IMR-90 (cell line): ENCODE results near the gene OR6J1. TPM values are rescaled to one million over a fixed set of nuclear protein-coding genes. Genes with fewer than 3 reads are reported as not detected.
A peak's percentile ranks its signal among the peaks of the same experiment; 100 is the strongest.

Experiments used
- ATAC-seq: fragments of 200-7000 bp; cut with Tn5 transposase; 2 replicates; pipeline ENCODE4 v1.9.1; 2020; ENCODE audit warnings: low read depth, mild to moderate bottlenecking, moderate library complexity
- BruUV-seq: library from RNA; stranded (reverse); fragments of 400-500 nt; replicated peaks from 2 replicates; lab custom pipeline; 2021; lab: Mats Ljungman, UMichigan
- CTCF ChIA-PET: fragments of 300-600 bp; formaldehyde crosslinking; extraction: SDS; loops from one replicate; lab custom pipeline; 2021; ENCODE audit warnings: antibody characterized with exemption; lab: Yijun Ruan, JAX
- POLR2A ChIA-PET: fragments of 300-600 bp; sonication (Branson Sonifier 250); formaldehyde crosslinking; loops from one replicate; lab custom pipeline; 2022; ENCODE audit warnings: antibody characterized with exemption; ENCODE audit not compliant: unreplicated experiment; lab: Charles Lee
- DNase-seq: peaks from one replicate; pipeline ENCODE4 v3.0.0; 2013
- H2AFZ ChIP-seq: replicated peaks from 2 replicates; pipeline ENCODE3; 2013; ENCODE audit warnings: low read length, mild to moderate bottlenecking; ENCODE audit not compliant: poor library complexity
- H2AK5ac ChIP-seq: 2 replicates; pipeline ENCODE4 v1.6.1; 2013; ENCODE audit warnings: low read depth, low read length, inconsistent platforms
- H2AK9ac ChIP-seq: replicated peaks from 2 replicates; pipeline ENCODE3; 2013; ENCODE audit warnings: mild to moderate bottlenecking, low read depth, low read length, moderate library complexity; ENCODE audit not compliant: poor library complexity
- H2BK120ac ChIP-seq: 2 replicates; pipeline ENCODE4 v1.6.1; 2013; ENCODE audit warnings: low read depth, low read length, inconsistent platforms
- H2BK15ac ChIP-seq: 3 replicates; pipeline ENCODE4 v1.6.1; 2013; ENCODE audit warnings: low read depth, low read length, inconsistent platforms
- H2BK20ac ChIP-seq: 2 replicates; pipeline ENCODE4 v1.6.1; 2013; ENCODE audit warnings: low read depth, mild to moderate bottlenecking, inconsistent platforms, low read length, moderate library complexity
- H2BK5ac ChIP-seq: 2 replicates; pipeline ENCODE4 v1.6.1; 2013; ENCODE audit warnings: mild to moderate bottlenecking, low read depth, low read length, inconsistent platforms; ENCODE audit not compliant: poor library complexity, severe bottlenecking
- H3K14ac ChIP-seq: replicated peaks from 2 replicates; pipeline ENCODE4 v1.6.1; 2013; ENCODE audit warnings: low read depth, low read length, inconsistent platforms
- H3K18ac ChIP-seq: 2 replicates; pipeline ENCODE4 v1.6.1; 2013; ENCODE audit warnings: low read depth, low read length, control low read depth
- H3K23ac ChIP-seq: 2 replicates; pipeline ENCODE4 v1.6.1; 2013; ENCODE audit warnings: low read depth, low read length, inconsistent platforms
- H3K27ac ChIP-seq: 2 replicates; pipeline ENCODE4 v1.5.1; 2013; ENCODE audit warnings: mild to moderate bottlenecking, control low read depth, low read length; ENCODE audit not compliant: insufficient read depth
- H3K27me3 ChIP-seq: 2 replicates; pipeline ENCODE4 v1.6.1; 2013; ENCODE audit warnings: low read length; ENCODE audit not compliant: control insufficient read depth, insufficient read depth
- H3K36me3 ChIP-seq: 2 replicates; pipeline ENCODE4 v1.6.1; 2013; ENCODE audit warnings: low read length, mixed read lengths; ENCODE audit not compliant: control insufficient read depth, insufficient read depth
- H3K4ac ChIP-seq: 2 replicates; pipeline ENCODE4 v1.6.1; 2013; ENCODE audit warnings: low read depth, low read length, inconsistent platforms
- H3K4me1 ChIP-seq: 2 replicates; pipeline ENCODE4 v1.6.1; 2013; ENCODE audit warnings: low read length, mixed read lengths; ENCODE audit not compliant: control insufficient read depth, insufficient read depth
- H3K4me2 ChIP-seq: 2 replicates; pipeline ENCODE4 v1.6.1; 2013; ENCODE audit warnings: low read depth, mild to moderate bottlenecking, control low read depth, low read length, moderate library complexity
- H3K4me3 ChIP-seq: 2 replicates; pipeline ENCODE4 v1.5.1; 2013; ENCODE audit warnings: low read depth, mild to moderate bottlenecking, control low read depth, low read length, moderate library complexity; ENCODE audit not compliant: insufficient read depth
- H3K56ac ChIP-seq: 2 replicates; pipeline ENCODE4 v1.6.1; 2013; ENCODE audit warnings: low read length, inconsistent platforms; ENCODE audit not compliant: insufficient read depth; ENCODE audit errors: extremely low read depth
- H3K79me1 ChIP-seq, 2 experiments: 2 replicates each; pipeline ENCODE4 v1.6.1; 2013; ENCODE audit warnings: low read length in 2 of 2, inconsistent platforms in 1 of 2, low read depth in 1 of 2
- H3K9ac ChIP-seq: 2 replicates; pipeline ENCODE4 v1.6.1; 2013; ENCODE audit warnings: low read depth, low read length, control low read depth
- H3K9me1 ChIP-seq: 2 replicates; pipeline ENCODE4 v1.6.1; 2013; ENCODE audit warnings: low read length, inconsistent platforms; ENCODE audit not compliant: insufficient read depth
- H3K9me3 ChIP-seq: 2 replicates; pipeline ENCODE4 v1.6.1; 2013; ENCODE audit warnings: low read length; ENCODE audit not compliant: control insufficient read depth, insufficient read depth
- H4K20me1 ChIP-seq: 2 replicates; pipeline ENCODE4 v1.6.1; 2013; ENCODE audit warnings: low read length, inconsistent platforms; ENCODE audit not compliant: insufficient read depth
- H4K5ac ChIP-seq: 2 replicates; pipeline ENCODE4 v1.6.1; 2013; ENCODE audit warnings: mild to moderate bottlenecking, low read depth, low read length, control low read depth
- H4K8ac ChIP-seq, 2 experiments: 2 replicates each; pipeline ENCODE4 v1.6.1; 2013; ENCODE audit warnings: low read depth in 2 of 2, low read length in 2 of 2, control low read depth in 1 of 2, inconsistent platforms in 1 of 2
- H4K91ac ChIP-seq: 2 replicates; pipeline ENCODE4 v1.6.1; 2013; ENCODE audit warnings: low read depth, low read length, inconsistent platforms; ENCODE audit not compliant: insufficient read depth
- CEBPB ChIP-seq: IDR thresholded peaks from 2 replicates; pipeline ENCODE4 v1.6.1; 2012; ENCODE audit warnings: low read depth, low read length, improper control_type of control experiment
- MAZ ChIP-seq: IDR thresholded peaks from 2 replicates; pipeline ENCODE4 v1.6.1; 2012; ENCODE audit warnings: low read depth, mild to moderate bottlenecking, low read length, improper control_type of control experiment, moderate library complexity, borderline replicate concordance
- MXI1 ChIP-seq: IDR thresholded peaks from 2 replicates; pipeline ENCODE4 v1.6.1; 2012; ENCODE audit warnings: low read depth, mild to moderate bottlenecking, low read length, moderate library complexity, borderline replicate concordance
- NFE2L2 ChIP-seq: fragments of 150-350 bp; IDR thresholded peaks from 2 replicates; pipeline ENCODE4 v1.6.1; 2016; ENCODE audit warnings: low read depth, mild to moderate bottlenecking, low read length
- POLR2A ChIP-seq: IDR thresholded peaks from 2 replicates; pipeline ENCODE4 v1.6.1; 2012; ENCODE audit warnings: mild to moderate bottlenecking, low read depth, low read length
- RAD21 ChIP-seq: IDR thresholded peaks from 2 replicates; pipeline ENCODE4 v1.6.1; 2012; ENCODE audit warnings: low read length, improper control_type of control experiment
- RFX5 ChIP-seq: IDR thresholded peaks from 2 replicates; pipeline ENCODE4 v1.8.0; 2012; ENCODE audit warnings: low read depth, mild to moderate bottlenecking, low read length, moderate library complexity
- SMC3 ChIP-seq: fragments of 150-350 bp; IDR thresholded peaks from 2 replicates; pipeline ENCODE4 v1.6.1; 2016; ENCODE audit warnings: low read depth, mild to moderate bottlenecking, antibody characterized with exemption, low read length, moderate library complexity
- WGBS, 2 experiments: methylation state at CpG; one replicate each; pipeline versions ENCODE4 v1.1.5 to v1.1.7; 2013; ENCODE audit warnings: missing lambda C conversion rate in 2 of 2; ENCODE audit not compliant: insufficient read length in 1 of 2; ENCODE audit errors: extremely low coverage in 2 of 2; 5-methylcytosine and 5-hydroxymethylcytosine counted together
- dilution Hi-C: fragments of 300-500 bp; cut with HindIII; formaldehyde crosslinking; loops from one replicate; pipeline ENCODE4 v1.14.3; 2018; ENCODE audit warnings: low sequenced_read_pairs; ENCODE audit not compliant: unreplicated experiment
- in situ Hi-C: fragments of 300-500 bp; cut with MboI; formaldehyde crosslinking; loops from 3 replicates; pipeline ENCODE4 v1.14.3; 2019; ENCODE audit warnings: low sequenced_read_pairs, inconsistent platforms, mixed read lengths
- intact Hi-C: fragments of 100-400 bp; cut with micrococcal nuclease; formaldehyde crosslinking; loops from 2 replicates; pipeline ENCODE4 v1.10.0; 2022
- polyA plus RNA-seq, 3 experiments: library from polyadenylated mRNA; depleted of rRNA; stranded (reverse); fragments of >200 nt; gene quantifications; 2 replicates each; pipeline ENCODE4 v1.2.3, GENCODE V29; 2012; ENCODE audit warnings: low replicate concordance in 1 of 3
- total RNA-seq: library from RNA; depleted of rRNA; stranded (reverse); fragments of >200 nt; gene quantifications from 2 replicates; pipeline ENCODE4 v1.2.3, GENCODE V29; 2012
- TF ChIP-seq, protein P1 (sequence below): fragments of 150-350 bp; IDR thresholded peaks from 2 replicates; pipeline ENCODE4 v1.6.1; 2017; ENCODE audit warnings: mild to moderate bottlenecking, antibody characterized with exemption, low read length, low read depth

The OR6J1 gene
- total and polyA plus RNA-seq, 2 of the 4 experiments (the other 2 are of a cell fraction) = not detected

DNA sequence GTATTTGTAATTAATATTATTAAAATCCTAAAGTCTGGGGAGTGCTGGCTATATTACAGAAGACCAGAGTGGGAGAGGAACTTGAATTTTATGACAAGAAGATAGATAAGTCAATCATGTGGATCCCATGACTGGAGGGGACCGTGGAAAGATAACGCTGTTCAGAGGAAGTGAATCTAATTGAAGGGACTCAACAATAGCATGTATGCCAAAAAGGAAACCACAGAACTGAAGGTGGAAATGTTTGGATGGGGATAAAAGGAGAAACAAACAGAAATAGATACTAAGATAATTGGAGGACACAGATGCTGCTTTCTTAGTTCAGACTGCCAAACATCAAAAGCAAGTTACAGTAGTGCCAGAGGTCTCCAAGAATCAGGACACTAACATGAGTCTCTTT is 21.1 kb downstream of the OR6J1 start:
- H3K4me3 ChIP-seq = no peak overlapping the region
- H3K23ac ChIP-seq = no peak overlapping the region
- ChIA-PET CTCF (no interaction called here), POLR2A (no interaction called here)
- H3K14ac ChIP-seq = no peak overlapping the region
- no peaks in the 10 kb centered on the region for H3K9me3 ChIP-seq
- dilution Hi-C loops = no loop called here
- H3K79me1 ChIP-seq = no peaks in the 10 kb centered on the region
- H3K36me3 ChIP-seq = no peaks in the 10 kb centered on the region
- H4K8ac ChIP-seq = no peak overlapping the region
- no peak overlapping the region for H4K5ac ChIP-seq
- H2AFZ ChIP-seq = no peak overlapping the region
- H2BK20ac ChIP-seq = no peak overlapping the region
- no peak for DNase-seq
- H3K4ac ChIP-seq = no peak overlapping the region
- H2AK9ac ChIP-seq = no peak overlapping the region
- no peak overlapping the region for H3K56ac ChIP-seq
- peaks cover 4% of the 10 kb centered on the region for H3K4me1 ChIP-seq
- 0 out of 2 replicates have a peak overlapping the region, but pooled peaks have one; percentile 21 for H3K18ac ChIP-seq
- no peak overlapping the region for H3K9ac ChIP-seq
- H2BK15ac ChIP-seq = no peak overlapping the region
- no peak overlapping the region for H2AK5ac ChIP-seq
- intact Hi-C loops = no loop called here
- no CpG with 5 or more reads among the region's 2 CpGs for WGBS, 2 experiments
- H4K91ac ChIP-seq = no peak overlapping the region
- no peak overlapping the region for H2BK120ac ChIP-seq
- H4K20me1 ChIP-seq = no peaks in the 10 kb centered on the region
- peaks cover 2% of the 10 kb centered on the region for H3K9me1 ChIP-seq
- no TSS peak for BruUV-seq
- no peak for TF ChIP-seq SMC3
- no peak for TF ChIP-seq CEBPB
- TF ChIP-seq, protein P1, sequence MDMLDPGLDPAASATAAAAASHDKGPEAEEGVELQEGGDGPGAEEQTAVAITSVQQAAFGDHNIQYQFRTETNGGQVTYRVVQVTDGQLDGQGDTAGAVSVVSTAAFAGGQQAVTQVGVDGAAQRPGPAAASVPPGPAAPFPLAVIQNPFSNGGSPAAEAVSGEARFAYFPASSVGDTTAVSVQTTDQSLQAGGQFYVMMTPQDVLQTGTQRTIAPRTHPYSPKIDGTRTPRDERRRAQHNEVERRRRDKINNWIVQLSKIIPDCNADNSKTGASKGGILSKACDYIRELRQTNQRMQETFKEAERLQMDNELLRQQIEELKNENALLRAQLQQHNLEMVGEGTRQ = no peak
- TF ChIP-seq MAZ = no peak
- TF ChIP-seq MXI1 = no peak
- no peak for TF ChIP-seq RFX5
- no peak for TF ChIP-seq RAD21
- TF ChIP-seq NFE2L2 = no peak
- no peak for TF ChIP-seq POLR2A
- no peak overlapping the region for H3K27ac ChIP-seq
- in situ Hi-C loops = no loop called here
- no peak overlapping the region for H2BK5ac ChIP-seq
- H3K27me3 ChIP-seq = no peaks in the 10 kb centered on the region
- ATAC-seq = no peak
- H3K4me2 ChIP-seq = no peak overlapping the region
